HG02763 (cell line): ENCODE data around the gene ZNF683.
"Not testable (repeated sequence)": the region's sequence is repeated elsewhere in the genome, so short reads cannot be mapped to it uniquely, and the experiment has no call there.

Source experiments
- ATAC-seq: cut with Tn5 transposase; IDR thresholded peaks from one replicate; pipeline ENCODE4 v1.9.1; 2021; ENCODE audit warnings: mild to moderate bottlenecking, moderate library complexity; ENCODE audit not compliant: unreplicated experiment

The ZNF683 gene

DNA sequence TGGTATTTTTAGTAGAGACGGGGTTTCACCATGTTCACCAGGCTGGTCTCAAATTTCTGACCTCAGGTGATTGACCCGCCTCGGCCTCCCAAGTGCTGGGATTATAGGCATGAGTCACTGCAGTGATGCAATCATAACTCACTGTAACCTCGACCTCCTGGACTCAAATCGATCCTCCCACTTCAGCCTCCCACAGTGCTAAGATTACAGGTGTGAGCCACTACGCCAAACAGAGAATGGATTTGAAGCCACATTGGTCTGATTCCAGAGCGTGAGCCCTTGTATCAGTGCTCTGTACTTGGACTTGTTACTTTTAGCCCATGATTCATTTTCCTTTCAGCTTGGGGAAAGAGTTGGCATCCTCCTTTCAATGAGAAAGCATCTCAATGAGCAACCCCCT, 14.9 kb upstream of the ZNF683 start:
- ATAC-seq = no peak

DNA sequence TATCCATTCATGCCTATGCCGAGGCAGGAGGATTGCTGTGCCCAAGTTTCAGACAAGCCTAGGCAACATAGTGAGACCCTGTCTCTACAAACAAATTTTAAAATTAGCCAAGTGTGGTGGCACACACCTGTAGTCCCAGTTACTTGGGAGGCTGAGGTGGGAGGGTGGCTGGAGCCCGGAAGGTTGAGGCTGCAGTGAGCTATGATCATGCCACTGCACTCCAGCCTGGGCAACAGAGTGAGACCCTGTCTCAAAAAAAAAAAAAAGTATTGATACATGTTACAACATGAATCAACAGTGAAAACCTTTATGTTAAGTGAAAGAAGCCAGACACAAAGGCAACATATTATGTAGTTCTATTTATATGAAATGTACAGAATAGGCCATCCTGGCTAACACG, 12.5 kb upstream of the ZNF683 start:
- ATAC-seq = not testable (repeated sequence)

DNA sequence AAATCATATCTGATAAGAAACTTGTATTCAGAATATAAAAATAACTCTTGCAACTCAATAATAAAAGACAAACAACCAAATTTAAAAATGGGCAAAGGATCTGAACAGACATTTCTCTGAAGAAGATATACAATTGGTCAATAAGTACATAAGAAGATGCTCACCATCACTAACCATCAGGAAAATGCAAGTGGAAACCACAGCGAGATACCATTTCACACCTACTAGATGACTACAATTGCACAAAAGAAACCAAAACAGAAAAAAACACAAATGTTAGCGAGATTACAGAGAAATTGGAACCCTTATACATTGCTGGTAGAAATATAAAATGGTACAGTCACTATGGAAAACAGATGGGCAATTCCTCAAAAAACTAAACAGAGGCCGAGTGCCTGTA, 11.5 kb upstream of the ZNF683 start:
- no peak for ATAC-seq

DNA sequence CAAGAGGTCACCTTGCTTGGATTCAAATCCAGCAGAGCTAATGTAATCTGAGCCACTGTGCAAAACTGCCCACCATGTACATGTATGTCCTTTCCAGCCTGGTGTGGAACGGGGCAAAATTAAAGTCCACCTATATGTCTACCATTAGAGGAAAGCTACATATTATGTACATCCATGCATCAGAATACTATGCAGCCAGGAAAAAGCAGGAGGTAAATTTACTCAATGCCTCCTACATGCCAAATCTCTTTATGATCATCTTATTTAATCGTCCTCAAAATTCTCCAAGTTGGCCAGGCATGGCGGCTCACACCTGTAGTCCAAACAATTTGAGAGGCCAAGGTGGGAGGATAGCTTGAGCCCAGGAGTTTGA, 6.3 kb upstream of the ZNF683 start:
- ATAC-seq = no peak

DNA sequence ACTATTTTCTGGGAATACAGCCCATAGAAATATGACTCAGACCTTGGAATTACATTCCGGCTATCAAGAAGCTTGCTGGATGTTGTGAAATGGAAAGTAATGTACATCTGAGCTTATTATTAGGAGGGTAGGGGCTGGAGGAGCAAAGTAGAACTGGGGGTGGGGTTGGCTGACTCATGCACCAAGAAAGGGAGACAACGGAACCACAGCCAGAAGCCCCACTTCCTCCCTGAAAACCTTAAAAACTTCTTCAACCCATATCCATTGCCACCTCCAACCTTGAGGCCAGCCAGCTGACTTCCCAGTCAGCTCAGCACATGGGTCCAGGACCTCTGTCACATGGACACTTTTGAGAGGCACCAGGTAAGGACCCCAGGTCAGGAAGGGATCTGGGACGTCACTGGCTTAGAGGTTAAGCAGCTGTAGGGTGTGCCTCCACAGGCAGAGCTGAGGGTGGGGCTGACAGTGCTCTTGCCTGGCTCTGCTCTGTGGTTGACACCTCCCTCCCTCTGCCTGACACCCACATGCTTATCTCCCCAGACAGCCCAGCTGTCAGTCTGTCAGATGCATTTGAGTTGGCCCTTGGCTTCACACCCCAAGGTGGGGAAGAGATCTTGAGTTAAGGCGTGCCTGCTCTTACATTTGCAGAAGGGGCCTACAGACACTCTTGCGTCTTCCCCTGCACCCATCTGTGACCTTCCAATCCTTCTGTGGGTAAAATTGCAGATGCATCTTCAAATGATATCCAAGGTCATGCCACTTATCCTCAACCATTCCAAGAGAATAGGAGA, 5.7 kb upstream of the ZNF683 start:
- ATAC-seq = peak; percentile 78

DNA sequence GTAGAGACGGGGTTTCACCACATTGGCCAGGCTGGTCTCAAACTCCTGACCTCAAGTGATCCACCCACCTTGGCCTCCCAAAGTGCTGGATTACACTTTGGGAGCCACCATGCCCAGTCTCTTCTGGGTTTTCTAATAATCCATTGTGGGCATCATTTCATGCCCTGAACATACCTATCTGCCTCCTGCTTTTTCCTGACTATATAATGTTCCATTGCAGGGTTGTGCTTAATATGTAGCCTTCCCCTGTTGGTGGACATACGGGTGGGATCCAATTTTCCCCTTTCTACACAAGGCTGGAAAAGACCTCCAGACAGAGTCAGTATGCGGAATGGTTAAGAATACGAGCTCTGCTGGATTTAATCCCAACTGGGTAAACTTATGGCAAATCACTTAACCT, 3.5 kb upstream of the ZNF683 start:
- no peak for ATAC-seq

DNA sequence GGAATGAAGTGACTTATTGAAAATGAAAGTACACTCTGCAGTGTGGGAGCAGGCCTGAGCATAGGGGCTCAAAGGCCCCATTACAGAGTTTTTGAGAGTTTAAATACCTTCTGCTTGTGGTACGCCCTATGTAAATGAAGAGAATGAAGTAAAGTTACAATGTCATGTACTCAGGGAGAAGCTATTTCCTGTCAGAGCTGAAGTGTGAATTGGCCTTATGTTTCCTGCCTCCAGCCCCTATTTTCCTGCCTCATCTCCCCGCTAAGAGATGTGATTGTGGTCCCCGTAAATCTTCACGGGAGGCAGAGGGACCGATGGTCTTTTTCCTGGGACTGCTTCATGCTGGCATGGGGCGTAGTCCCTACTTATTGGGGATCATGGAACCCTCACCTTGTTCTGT, 2.5 kb upstream of the ZNF683 start:
- ATAC-seq = no peak

DNA sequence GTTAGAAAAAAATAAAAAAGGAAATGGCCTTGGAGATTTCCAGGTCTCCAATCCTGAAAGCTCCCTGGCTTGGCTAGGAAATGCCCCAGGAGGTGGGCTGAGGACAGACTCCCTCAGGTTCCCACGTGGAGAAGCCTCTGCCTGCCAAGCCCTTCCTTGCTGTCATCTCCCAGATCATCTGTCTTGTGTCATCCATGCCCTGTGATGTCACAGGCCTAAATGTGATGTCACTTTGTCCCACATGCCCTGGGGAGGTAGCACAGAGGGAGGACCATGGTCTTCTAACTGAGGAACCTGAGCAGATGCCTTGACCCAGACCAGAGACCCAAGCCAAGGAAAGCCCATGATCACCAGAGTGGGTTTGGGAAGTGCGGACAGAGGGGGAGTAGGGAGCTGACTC, 1.8 kb upstream of the ZNF683 start:
- not testable (repeated sequence) for ATAC-seq

DNA sequence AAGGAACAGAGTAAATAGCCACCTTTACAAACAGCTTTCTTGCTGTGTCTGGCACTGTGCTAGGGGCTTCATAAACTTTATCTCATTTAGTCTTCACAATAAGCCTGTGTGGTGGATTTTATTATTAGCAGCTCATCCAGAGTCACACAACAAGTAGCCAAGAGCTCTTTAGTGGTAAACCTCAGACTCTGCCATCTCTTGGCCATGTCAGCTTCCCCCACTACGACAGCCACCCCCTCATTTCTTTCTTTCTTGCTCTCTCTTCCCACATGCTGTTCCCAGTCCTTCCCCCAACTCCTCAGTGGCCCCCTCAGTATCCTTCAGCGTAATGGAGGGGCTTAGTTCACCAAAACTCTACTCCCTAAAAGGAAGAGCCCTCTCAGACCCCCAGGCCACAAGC, 1.2 kb upstream of the ZNF683 start:
- no peak for ATAC-seq

DNA sequence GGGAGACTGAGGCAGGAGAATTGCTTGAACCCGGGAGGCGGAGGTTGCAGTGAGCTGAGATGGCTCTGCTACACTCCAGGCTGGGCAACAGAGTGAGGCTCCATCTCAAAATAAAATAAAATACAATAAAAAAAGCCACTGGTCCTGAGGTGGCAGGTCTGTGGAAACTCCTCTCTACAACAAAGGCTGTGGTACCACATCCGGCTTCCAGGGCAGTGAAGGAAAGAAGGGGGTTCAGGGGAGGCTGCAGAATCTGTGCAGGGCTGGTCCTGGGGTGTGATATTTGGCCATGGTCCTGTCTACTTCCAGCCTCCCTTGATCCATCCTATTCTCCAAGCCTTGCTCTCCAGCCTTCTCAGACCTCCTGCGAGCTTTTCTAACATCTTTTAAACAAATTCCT, 731 bp upstream of the ZNF683 start:
- no peak for ATAC-seq

DNA sequence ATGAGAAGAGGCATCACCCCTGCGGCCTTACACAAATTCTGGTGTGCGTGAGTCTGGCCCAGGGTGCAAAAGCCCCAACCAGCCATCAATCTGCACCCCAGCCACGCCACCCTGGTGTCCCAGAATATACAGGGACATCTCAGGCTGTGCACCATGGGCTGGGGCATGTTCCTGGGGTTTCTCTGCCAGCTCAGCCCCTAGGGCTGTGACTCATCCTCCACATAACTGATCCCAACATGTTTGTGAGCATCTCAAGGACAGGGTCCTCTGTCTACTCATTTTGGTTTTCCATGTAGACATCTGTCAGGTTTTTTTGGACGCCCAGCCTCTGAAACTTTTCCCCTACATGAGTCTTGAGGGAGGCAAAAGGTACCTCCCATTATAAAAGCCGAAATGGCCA, 511 bp downstream of the ZNF683 start:
- ATAC-seq = no peak

DNA sequence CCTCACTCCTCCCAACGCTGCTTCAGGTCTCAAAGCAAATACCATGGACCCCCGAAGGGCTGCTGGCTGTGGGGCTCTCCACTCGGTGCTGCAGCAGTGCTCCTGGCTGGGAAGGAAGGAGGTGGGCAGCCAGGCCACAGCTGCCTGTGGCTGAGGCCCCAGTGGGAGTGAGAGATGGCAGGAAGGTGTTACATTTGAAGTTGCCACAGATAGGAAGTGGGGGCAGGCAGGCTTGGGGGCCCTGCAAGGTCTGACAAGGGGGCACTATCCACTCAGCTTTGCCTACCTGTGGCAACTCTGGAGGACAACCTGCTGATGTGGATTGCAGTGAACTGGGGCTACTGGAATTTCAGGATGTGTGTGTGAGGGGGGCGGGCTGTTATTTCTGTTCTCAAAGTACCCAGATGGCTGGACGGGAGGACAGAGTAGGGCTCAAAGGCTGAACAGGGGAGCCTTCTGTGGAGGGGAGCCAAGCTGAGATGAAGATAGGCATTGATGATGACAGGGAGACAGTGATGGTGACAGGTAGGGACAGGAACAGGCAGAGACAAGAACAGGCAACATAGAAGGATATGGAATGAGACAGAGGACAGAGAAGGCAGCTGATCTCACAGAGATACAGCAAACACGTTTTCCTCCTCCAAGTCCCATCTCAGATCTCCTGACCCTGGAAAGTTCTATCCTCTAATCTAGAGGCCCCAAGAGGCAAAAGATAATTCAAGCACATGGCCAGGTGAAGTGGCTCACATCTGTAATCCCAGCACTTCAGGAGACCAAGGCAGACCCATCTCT, 1.8 kb downstream of the ZNF683 start:
- no peak for ATAC-seq

DNA sequence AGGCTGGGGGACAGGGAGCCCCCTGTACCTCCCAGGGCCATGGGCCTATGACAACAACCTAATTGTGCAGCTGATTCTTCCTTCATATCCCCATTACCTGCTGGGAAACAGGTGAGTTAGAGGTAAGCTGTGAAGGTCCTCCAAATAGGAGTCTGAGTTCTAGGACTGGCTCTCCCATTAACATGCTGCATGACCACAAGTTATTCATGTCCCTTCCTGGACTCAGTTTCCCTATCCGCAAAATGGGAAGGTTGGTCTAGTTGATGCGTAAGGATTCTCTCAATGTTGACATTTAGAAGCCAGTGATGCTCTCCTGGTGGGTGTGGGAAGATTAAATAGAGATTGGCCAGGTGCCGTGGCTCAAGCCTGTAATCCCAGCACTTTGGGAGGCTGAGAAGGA, 4.1 kb downstream of the ZNF683 start:
- no peak for ATAC-seq

DNA sequence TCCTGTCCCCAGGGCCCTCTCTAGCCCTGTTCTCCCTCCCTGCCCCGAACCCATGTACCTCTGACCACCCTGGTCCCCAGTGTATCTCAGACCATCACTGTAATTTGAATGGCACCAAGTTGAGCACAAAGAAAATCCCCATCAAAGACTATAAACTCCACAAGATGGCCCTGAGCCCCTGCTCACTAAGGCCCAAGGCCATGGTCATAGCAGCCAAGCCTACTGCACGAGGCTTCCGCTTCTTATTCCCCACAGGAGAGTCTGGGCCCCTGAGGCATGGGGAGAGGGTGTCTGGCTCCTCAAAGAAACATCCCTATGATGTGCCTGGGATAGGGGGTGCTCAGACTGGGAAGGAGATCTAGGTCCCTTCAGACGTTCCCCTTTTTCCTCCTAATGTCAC, 4.5 kb downstream of the ZNF683 start:
- ATAC-seq = no peak

DNA sequence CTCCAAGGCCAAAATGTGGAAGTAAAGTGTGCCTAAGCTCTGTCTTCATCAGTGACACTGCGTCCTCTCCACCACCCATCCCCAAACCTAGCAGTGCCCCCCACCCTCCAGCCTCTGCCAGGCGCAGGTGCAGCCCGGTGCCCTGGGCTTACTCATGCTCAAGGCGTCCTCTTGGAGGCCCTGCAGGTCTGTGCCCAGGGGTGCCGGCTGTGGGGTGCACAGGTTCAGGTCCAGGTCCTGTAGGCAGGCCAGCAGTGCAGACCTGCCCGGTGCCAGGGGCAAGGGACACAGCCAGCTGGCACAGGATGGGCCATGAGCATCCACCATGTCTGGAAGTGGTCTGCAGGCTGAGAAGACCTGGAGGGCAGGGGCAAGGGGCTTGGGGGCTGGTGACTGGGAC, 5.1 kb downstream of the ZNF683 start:
- ATAC-seq = no peak

DNA sequence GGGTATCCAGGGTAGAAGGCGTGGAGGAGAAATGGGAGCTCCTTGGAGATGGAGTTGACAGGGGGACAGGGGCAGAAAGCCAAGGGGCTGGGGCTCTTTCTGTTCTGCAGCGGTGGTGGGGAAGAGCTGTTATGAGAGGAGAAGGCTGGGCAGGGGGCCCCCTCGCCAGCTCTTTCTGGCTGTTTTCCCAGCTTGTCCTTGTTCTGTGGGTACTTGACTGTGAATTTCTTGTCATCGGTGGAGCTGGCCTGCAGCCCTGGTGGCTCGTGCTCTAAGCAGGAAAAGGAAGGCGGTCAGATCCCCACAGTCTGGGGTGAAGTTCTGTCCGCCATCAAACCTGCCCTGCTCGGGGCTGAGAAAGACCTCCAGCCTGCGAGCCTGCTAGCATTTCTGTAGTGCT, 7.6 kb downstream of the ZNF683 start:
- no peak for ATAC-seq

DNA sequence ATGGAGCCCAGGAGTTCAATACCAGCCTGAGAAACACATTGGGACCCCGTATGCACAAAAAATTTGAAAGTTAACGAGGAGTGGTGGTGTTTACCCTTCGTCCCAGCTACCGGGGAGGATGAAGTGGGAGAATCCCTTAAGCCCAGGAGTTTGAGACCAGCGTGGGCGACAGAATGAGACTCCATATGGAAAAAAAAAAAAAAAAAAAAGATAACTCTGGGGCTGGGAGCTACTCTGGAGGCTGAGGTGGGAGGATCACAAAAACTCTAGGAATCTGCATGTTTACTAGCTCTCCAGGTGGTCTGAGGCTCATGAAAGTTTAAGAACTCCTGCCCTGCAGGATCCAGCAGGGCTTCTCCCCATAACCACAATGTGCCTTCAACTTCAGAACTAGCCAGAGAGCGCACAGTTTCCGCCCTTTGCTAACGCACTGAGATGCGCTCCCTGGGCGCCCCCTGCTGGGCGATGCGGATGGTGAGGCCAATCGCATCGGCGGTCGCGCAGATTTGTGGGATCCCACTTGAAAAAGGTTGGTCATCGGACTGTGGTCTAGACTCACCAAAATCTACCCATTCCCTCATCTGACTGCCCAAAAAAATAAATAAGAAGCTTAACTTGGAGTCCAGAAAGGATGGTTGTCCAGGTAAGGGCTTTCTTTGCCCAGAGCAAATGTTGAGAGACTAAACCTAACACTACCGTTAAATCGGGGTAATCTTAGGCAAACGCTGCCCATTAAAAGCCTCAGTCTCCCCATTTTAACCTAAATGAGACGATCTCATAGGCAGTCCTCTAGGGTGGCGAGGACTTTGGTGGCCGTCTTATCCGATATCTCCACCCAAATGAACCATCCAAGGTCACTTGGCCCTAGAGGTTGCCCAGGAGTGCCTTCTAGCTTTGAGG, 8.8 kb downstream of the ZNF683 start:
- ATAC-seq = no peak

DNA sequence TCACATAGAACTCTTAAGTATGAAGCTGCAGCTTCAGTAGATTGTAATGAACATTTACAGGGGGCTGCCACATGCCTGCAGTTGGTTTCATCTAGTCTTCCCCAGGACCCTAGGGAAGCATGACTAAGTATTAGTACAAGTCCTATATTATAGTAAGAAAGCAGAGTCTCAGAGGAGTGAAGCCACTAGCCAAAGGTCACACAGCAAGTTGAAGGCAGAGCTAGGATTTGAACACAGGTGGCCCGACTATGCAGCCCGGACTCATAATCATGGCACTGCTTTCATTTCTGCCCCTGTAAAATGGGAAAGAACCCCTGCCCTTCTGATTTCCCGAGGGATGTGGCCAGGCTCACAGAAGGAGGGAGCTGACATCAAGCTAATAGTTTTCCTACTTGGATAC, 10.2 kb downstream of the ZNF683 start:
- no peak for ATAC-seq

DNA sequence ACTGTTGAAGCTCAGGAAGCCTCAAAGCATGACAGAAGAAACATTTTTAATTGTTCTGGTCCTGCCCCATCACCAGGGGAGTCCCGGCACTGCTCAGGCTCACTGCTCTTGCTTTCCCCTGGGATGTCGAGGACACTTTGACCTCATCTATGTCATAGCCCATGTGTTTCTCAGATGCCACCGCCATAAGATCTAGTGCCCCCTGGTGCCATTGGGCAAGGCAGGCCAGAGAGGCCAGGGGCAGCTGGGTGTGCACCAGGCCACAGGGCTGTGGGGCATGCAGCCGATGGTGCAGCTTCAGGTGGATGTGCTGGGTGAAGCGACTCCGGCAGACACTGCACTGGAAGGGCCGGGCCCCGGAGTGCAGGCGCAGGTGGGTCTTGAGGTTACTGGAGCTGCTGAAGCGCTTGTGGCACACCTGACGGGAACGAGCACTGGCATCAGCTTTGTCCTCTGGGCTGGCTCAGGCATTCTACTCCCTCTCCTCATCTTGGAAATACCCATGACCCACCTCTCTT, 10.9 kb downstream of the ZNF683 start:
- no peak for ATAC-seq

DNA sequence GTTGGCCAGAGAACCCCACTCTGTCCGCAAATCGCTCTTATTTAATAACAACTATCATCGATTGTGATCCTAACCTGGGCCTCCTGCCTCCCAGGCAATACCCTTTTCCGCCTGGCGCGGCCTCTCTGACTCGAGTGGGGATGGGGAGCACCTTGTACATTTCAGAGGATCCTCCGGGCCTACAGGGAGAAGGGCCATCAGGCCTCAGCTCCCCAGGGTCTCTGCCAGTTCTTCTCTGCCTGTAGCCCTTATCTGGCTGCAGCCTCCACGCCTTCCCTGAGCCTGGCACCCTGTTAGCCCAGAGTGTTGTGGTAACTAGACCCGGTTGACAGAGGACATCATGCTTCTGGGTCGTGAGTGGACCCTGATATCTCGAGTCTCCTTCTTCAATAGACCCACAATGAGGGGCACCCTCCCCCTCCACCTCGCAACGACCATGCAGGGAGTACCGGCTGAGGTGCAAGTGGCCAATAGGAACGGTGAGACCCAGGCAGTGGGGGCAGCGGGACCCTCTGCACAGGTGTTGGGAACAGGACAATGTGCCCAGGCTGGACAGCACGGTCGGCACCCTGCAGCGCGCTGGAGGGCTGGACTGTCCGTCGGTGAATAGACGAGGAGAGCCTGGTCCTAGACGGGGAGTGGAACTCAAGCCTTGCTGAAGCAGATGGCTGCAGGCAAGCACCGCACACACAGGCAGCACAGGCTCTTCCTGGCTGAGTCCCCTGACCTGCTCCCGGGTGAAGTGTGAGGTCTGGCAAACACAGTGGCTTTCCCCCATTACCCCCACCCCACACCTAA, 11.5 kb downstream of the ZNF683 start:
- no peak for ATAC-seq
